HuH-7 (cell line): ENCODE measurements around the gene EED.
A peak's percentile ranks its signal among the peaks of the same experiment; 100 is the strongest.
"Not testable (repeated sequence)": the region's sequence is repeated elsewhere in the genome, so short reads cannot be mapped to it uniquely, and the experiment has no call there.

Experiments
- DNase-seq: peaks from one replicate; pipeline ENCODE4 v3.0.0; 2011; ENCODE audit warnings: low spot score

EED gene

GRCh38 chr11:86292912-86293616 lies 48.5 kb downstream of the EED start:
- no peak for DNase-seq

- no peak for DNase-seq
Measured at GRCh38 chr11:86294026-86294425, 49.5 kb downstream of the EED start.

- DNase-seq: no peak
Measured at GRCh38 chr11:86301742-86302091, 57.2 kb downstream of the EED start.

GRCh38 chr11:86302092-86302793 lies 57.7 kb downstream of the EED start, which contains the start of gene HIKESHI:
Gene HIKESHI, plus strand, starts transcription at chr11:86302240. Its CDS starts 209 bp downstream, at chr11:86302449.
- peak; percentile 64 for DNase-seq

- DNase-seq: no peak
Measured at GRCh38 chr11:86303257-86303656, 58.7 kb downstream of the EED start.

GRCh38 chr11:86308710-86309109 lies 64.2 kb downstream of the EED start:
- DNase-seq: not testable (repeated sequence)

- DNase-seq: no peak
Measured at GRCh38 chr11:86313793-86314192, 69.2 kb downstream of the EED start.

- DNase-seq: no peak
Measured at GRCh38 chr11:86314636-86315035, 70.1 kb downstream of the EED start.
